Measurements from ENCODE around the gene SSH2.

GRCh38 chr17:29864615-29865014 is 65.4 kb downstream of the SSH2 start:
- TF ChIP-seq EZH2 (IDR thresholded peaks at IDR 0.05; ENCODE audit: low read length, unreplicated experiment): no peak
- TF ChIP-seq CTCF (conservative IDR thresholded peaks at IDR 0.05; ENCODE audit: low read depth, low read length): no peak

All from PC-3 (cell line).